Astrocyte (in vitro differentiated cells and primary cell): ENCODE data around the gene B4GALT7.

Experiments
- CTCF ChIP-seq: IDR thresholded peaks from 2 replicates; pipeline ENCODE4 v1.5.1; 2011; ENCODE audit warnings: low read depth, mild to moderate bottlenecking, inconsistent platforms, low read length, moderate library complexity; ENCODE audit not compliant: insufficient read depth
- EZH2 ChIP-seq: IDR thresholded peaks from 2 replicates; pipeline ENCODE4 v1.6.1; 2012; ENCODE audit warnings: mild to moderate bottlenecking, low read length, inconsistent platforms; ENCODE audit not compliant: insufficient read depth

- no peak for TF ChIP-seq CTCF
- no peak for TF ChIP-seq EZH2
These were observed 2.5 kb downstream of the B4GALT7 start for GRCh38 chr5:177602458-177602830.
